Choroid plexus epithelial cell (primary cell): Measurements from ENCODE around the gene CALN1.

Source experiments
- DNase-seq: peaks from one replicate; pipeline ENCODE4 v3.0.0-alpha.2; 2010; ENCODE audit warnings: low read depth
- H3K4me3 ChIP-seq: 2 replicates; pipeline ENCODE4 v1.5.1; 2011; ENCODE audit warnings: low read depth, mild to moderate bottlenecking, control low read depth, low read length, moderate library complexity
- CTCF ChIP-seq: conservative IDR thresholded peaks from 2 replicates; pipeline ENCODE4 v1.5.1; 2011; ENCODE audit warnings: low read depth, mild to moderate bottlenecking, control low read depth, inconsistent platforms, low read length, moderate library complexity

CALN1 gene

GRCh38 chr7:72063330-72063729 is 348.8 kb downstream of the CALN1 start:
- no peak for TF ChIP-seq CTCF
- H3K4me3 ChIP-seq: no peak overlapping the region
- DNase-seq: no peak

GRCh38 chr7:72062666-72063065 is 349.5 kb downstream of the CALN1 start:
- no peak overlapping the region for H3K4me3 ChIP-seq
- TF ChIP-seq CTCF: no peak
- DNase-seq: no peak

GRCh38 chr7:72059925-72060324 is 352.2 kb downstream of the CALN1 start:
- no peak for TF ChIP-seq CTCF
- no peak for DNase-seq
- H3K4me3 ChIP-seq: no peak overlapping the region

GRCh38 chr7:72058579-72058978 is 353.6 kb downstream of the CALN1 start:
- DNase-seq: no peak
- no peak overlapping the region for H3K4me3 ChIP-seq
- no peak for TF ChIP-seq CTCF

- DNase-seq: no peak
- no peak for TF ChIP-seq CTCF
- no peak overlapping the region for H3K4me3 ChIP-seq
Observed at GRCh38 chr7:72057796-72058195, 354.3 kb downstream of the CALN1 start.

- no peak for TF ChIP-seq CTCF
- DNase-seq: no peak
- H3K4me3 ChIP-seq: no peak overlapping the region
Observed at GRCh38 chr7:72057231-72057630, 354.9 kb downstream of the CALN1 start.

GRCh38 chr7:72055426-72055825 is 356.7 kb downstream of the CALN1 start:
- H3K4me3 ChIP-seq: no peak overlapping the region
- TF ChIP-seq CTCF: no peak
- DNase-seq: no peak
